Loucy (cell line): ENCODE results near the gene RPS18.
"Not testable (repeated sequence)": the region's sequence is repeated elsewhere in the genome, so short reads cannot be mapped to it uniquely, and the experiment has no call there.

ENCODE experiments used
- H2AFZ ChIP-seq: fragments of 200-600 bp; sonication (generic); 2 replicates; pipeline ENCODE4 v1.6.0; 2016; ENCODE audit warnings: antibody characterized with exemption, mild to moderate bottlenecking, low read length, moderate library complexity
- H3F3A ChIP-seq: fragments of 200-600 bp; 2 replicates; pipeline ENCODE4 v1.6.0; 2016; ENCODE audit warnings: antibody characterized with exemption, low read depth, mild to moderate bottlenecking
- H3K27me3 ChIP-seq: fragments of 200-600 bp; sonication (generic); 2 replicates; pipeline ENCODE4 v1.6.1; 2014; ENCODE audit warnings: low read length, mild to moderate bottlenecking; ENCODE audit not compliant: insufficient read depth, poor library complexity, severe bottlenecking
- H3K36me3 ChIP-seq: fragments of 200-600 bp; sonication (generic); 2 replicates; pipeline ENCODE4 v1.6.1; 2016; ENCODE audit warnings: low read length; ENCODE audit not compliant: insufficient read depth
- H3K4me1 ChIP-seq: fragments of 200-600 bp; sonication (generic); 2 replicates; pipeline ENCODE4 v1.5.1; 2014; ENCODE audit warnings: low read length, mild to moderate bottlenecking; ENCODE audit not compliant: insufficient read depth, poor library complexity, severe bottlenecking
- H3K4me2 ChIP-seq: fragments of 200-600 bp; sonication (generic); 2 replicates; pipeline ENCODE4 v1.6.0; 2014; ENCODE audit warnings: antibody characterized with exemption, low read length, low read depth, mild to moderate bottlenecking; ENCODE audit not compliant: poor library complexity, severe bottlenecking
- H3K4me3 ChIP-seq: fragments of 200-600 bp; sonication (generic); 2 replicates; pipeline ENCODE4 v1.5.1; 2014; ENCODE audit warnings: low read length, mild to moderate bottlenecking, mixed read lengths; ENCODE audit not compliant: poor library complexity, severe bottlenecking
- H3K79me2 ChIP-seq: fragments of 200-600 bp; sonication (generic); 2 replicates; pipeline ENCODE4 v1.6.1; 2014; ENCODE audit warnings: low read length; ENCODE audit not compliant: insufficient read depth
- H3K9ac ChIP-seq: fragments of 200-600 bp; sonication (generic); 2 replicates; pipeline ENCODE4 v1.6.0; 2014; ENCODE audit warnings: mild to moderate bottlenecking, low read depth, low read length, moderate library complexity; ENCODE audit not compliant: poor library complexity, severe bottlenecking
- H3K9me2 ChIP-seq: fragments of 200-600 bp; sonication (generic); replicated peaks from 2 replicates; pipeline ENCODE4 v1.6.1; 2016; ENCODE audit warnings: low read depth, low read length, mixed read lengths
- H3K9me3 ChIP-seq: fragments of 200-600 bp; sonication (generic); 2 replicates; pipeline ENCODE4 v1.6.1; 2014; ENCODE audit warnings: mild to moderate bottlenecking, antibody characterized with exemption, low read length, low read depth; ENCODE audit not compliant: insufficient read depth
- H4K20me1 ChIP-seq: fragments of 200-600 bp; sonication (generic); 2 replicates; pipeline ENCODE4 v1.6.0; 2014; ENCODE audit warnings: antibody characterized with exemption, low read length, mild to moderate bottlenecking; ENCODE audit not compliant: insufficient read depth, poor library complexity, severe bottlenecking
- EZH2phosphoT487 ChIP-seq: fragments of 200-600 bp; IDR thresholded peaks from 2 replicates; pipeline ENCODE4 v1.6.1; 2018; ENCODE audit warnings: antibody characterized with exemption, mild to moderate bottlenecking, moderate library complexity, borderline replicate concordance
- TF ChIP-seq, protein P1 (sequence below): fragments of 200-600 bp; sonication (generic); conservative IDR thresholded peaks from 2 replicates; pipeline ENCODE4 v1.5.1; 2014; ENCODE audit warnings: mild to moderate bottlenecking, antibody characterized with exemption, low read length

The RPS18 gene

GRCh38 chr6:33280539-33280938 is 8.7 kb downstream of the RPS18 start:
- no peak for TF ChIP-seq EZH2phosphoT487
- TF ChIP-seq, protein P1, sequence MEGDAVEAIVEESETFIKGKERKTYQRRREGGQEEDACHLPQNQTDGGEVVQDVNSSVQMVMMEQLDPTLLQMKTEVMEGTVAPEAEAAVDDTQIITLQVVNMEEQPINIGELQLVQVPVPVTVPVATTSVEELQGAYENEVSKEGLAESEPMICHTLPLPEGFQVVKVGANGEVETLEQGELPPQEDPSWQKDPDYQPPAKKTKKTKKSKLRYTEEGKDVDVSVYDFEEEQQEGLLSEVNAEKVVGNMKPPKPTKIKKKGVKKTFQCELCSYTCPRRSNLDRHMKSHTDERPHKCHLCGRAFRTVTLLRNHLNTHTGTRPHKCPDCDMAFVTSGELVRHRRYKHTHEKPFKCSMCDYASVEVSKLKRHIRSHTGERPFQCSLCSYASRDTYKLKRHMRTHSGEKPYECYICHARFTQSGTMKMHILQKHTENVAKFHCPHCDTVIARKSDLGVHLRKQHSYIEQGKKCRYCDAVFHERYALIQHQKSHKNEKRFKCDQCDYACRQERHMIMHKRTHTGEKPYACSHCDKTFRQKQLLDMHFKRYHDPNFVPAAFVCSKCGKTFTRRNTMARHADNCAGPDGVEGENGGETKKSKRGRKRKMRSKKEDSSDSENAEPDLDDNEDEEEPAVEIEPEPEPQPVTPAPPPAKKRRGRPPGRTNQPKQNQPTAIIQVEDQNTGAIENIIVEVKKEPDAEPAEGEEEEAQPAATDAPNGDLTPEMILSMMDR, result no peak
- Histone ChIP-seq H3K79me2 (peaks cover 12% of the 10 kb centered on the region), H3K36me3 (peaks cover 23% of the 10 kb centered on the region; the same call in 1 of the 2 replicates), H2AFZ (no peak overlapping the region), H4K20me1 (peaks cover 12% of the 10 kb centered on the region), H3K9ac (no peak overlapping the region), H3K27me3 (no peaks in the 10 kb centered on the region), H3K4me3 (no peak overlapping the region), H3K9me2 (no peaks in the 10 kb centered on the region), H3K4me1 (peaks cover 4% of the 10 kb centered on the region), H3K9me3 (no peaks in the 10 kb centered on the region), H3F3A (peaks cover 10% of the 10 kb centered on the region; the same call in 1 of the 2 replicates), H3K4me2 (no peak overlapping the region)

- H3K9me3 ChIP-seq, H3F3A ChIP-seq, H2AFZ ChIP-seq, H3K27me3 ChIP-seq, H3K9ac ChIP-seq, H3K4me3 ChIP-seq, H4K20me1 ChIP-seq, H3K36me3 ChIP-seq, H3K4me2 ChIP-seq, H3K9me2 ChIP-seq: not testable (repeated sequence)
- H3K79me2 ChIP-seq, result peaks cover 32% of the 10 kb centered on the region
- peaks cover 14% of the 10 kb centered on the region for H3K4me1 ChIP-seq
Observed at GRCh38 chr6:33285214-33285613, 13.3 kb downstream of the RPS18 start.

GRCh38 chr6:33286946-33287914 is 15.4 kb downstream of the RPS18 start:
- peaks cover 17% of the 10 kb centered on the region; the same call in 1 of the 2 replicates for H3K36me3 ChIP-seq
- H3K4me2 ChIP-seq, result peak overlapping the region; percentile 100
- peak overlapping the region; percentile 80 for H3K9ac ChIP-seq
- H2AFZ ChIP-seq, result no peak overlapping the region
- peaks cover 17% of the 10 kb centered on the region for H3K4me1 ChIP-seq
- no peaks in the 10 kb centered on the region for H3K9me2 ChIP-seq
- H3K9me3 ChIP-seq, result no peaks in the 10 kb centered on the region
- no peaks in the 10 kb centered on the region for H4K20me1 ChIP-seq
- TF ChIP-seq EZH2phosphoT487, result no peak
- TF ChIP-seq, protein P1, result no peak
- no peaks in the 10 kb centered on the region for H3K27me3 ChIP-seq
- peak overlapping the region; percentile 81 for H3K4me3 ChIP-seq
- H3F3A ChIP-seq, result no peaks in the 10 kb centered on the region
- H3K79me2 ChIP-seq, result peaks cover 42% of the 10 kb centered on the region
